GM10266 (cell line): ENCODE data around the gene NKAIN2.

ENCODE experiments used
- DNase-seq: peaks from one replicate; pipeline ENCODE4 v3.0.0; 2012; ENCODE audit errors: extremely low spot score
- CTCF ChIP-seq: IDR thresholded peaks from 2 replicates; pipeline ENCODE4 v1.5.1; 2012; ENCODE audit warnings: mild to moderate bottlenecking, low read depth; ENCODE audit not compliant: control insufficient read depth, insufficient read depth; ENCODE audit errors: missing control alignments

Gene NKAIN2

GRCh38 chr6:124254941-124255685, 451.4 kb downstream of the NKAIN2 start:
- TF ChIP-seq CTCF: no peak
- DNase-seq: no peak

GRCh38 chr6:124260337-124260736, 456.7 kb downstream of the NKAIN2 start:
- DNase-seq: no peak
- TF ChIP-seq CTCF: no peak

- no peak for TF ChIP-seq CTCF
- DNase-seq: no peak
Observed at GRCh38 chr6:124269733-124270132, 466.1 kb downstream of the NKAIN2 start.

GRCh38 chr6:124273701-124274100, 470.0 kb downstream of the NKAIN2 start:
- no peak for TF ChIP-seq CTCF
- no peak for DNase-seq

GRCh38 chr6:124282541-124282940, 478.9 kb downstream of the NKAIN2 start:
- no peak for TF ChIP-seq CTCF
- no peak for DNase-seq

GRCh38 chr6:124283486-124283885, 479.8 kb downstream of the NKAIN2 start:
- no peak for DNase-seq
- TF ChIP-seq CTCF: no peak

- DNase-seq: no peak
- TF ChIP-seq CTCF: no peak
Observed at GRCh38 chr6:124285146-124285545, 481.5 kb downstream of the NKAIN2 start.
